Neuronal stem cell (in vitro differentiated cells): ENCODE measurements around the gene TMEM208.
A peak's percentile ranks its signal among the peaks of the same experiment; 100 is the strongest.

ENCODE experiments used
- DNase-seq: peaks from one replicate; pipeline ENCODE4 v3.0.0-alpha.2; 2013; ENCODE audit warnings: low spot score
- H2AFZ ChIP-seq: one replicate; pipeline ENCODE4 v1.6.1; 2013; ENCODE audit warnings: mild to moderate bottlenecking, low read length, inconsistent platforms
- H2AK5ac ChIP-seq: 2 replicates; pipeline ENCODE4 v1.6.1; 2013; ENCODE audit warnings: low read depth, mild to moderate bottlenecking, inconsistent platforms, low read length, moderate library complexity, mixed read lengths
- H2BK120ac ChIP-seq: 2 replicates; pipeline ENCODE4 v1.6.1; 2013; ENCODE audit warnings: low read depth, mild to moderate bottlenecking, inconsistent platforms, low read length, moderate library complexity, mixed read lengths
- H2BK12ac ChIP-seq: one replicate; pipeline ENCODE4 v1.6.1; 2013; ENCODE audit warnings: low read length, inconsistent platforms
- H2BK15ac ChIP-seq: 2 replicates; pipeline ENCODE4 v1.6.1; 2013; ENCODE audit warnings: mild to moderate bottlenecking, low read length, inconsistent platforms, mixed read lengths
- H2BK5ac ChIP-seq: one replicate; pipeline ENCODE4 v1.6.1; 2013; ENCODE audit warnings: inconsistent platforms, mild to moderate bottlenecking, low read length, moderate library complexity
- H3K14ac ChIP-seq: one replicate; pipeline ENCODE4 v1.6.1; 2013; ENCODE audit warnings: low read length, inconsistent platforms
- H3K18ac ChIP-seq: 2 replicates; pipeline ENCODE4 v1.6.1; 2013; ENCODE audit warnings: low read length, inconsistent platforms
- H3K23ac ChIP-seq: 2 replicates; pipeline ENCODE4 v1.6.1; 2013; ENCODE audit warnings: low read depth, mild to moderate bottlenecking, mixed read lengths, low read length, inconsistent platforms; ENCODE audit not compliant: poor library complexity
- H3K27ac ChIP-seq: replicated peaks from 3 replicates; pipeline ENCODE4 v1.5.1; 2013; ENCODE audit warnings: low read length, inconsistent platforms
- H3K27me3 ChIP-seq, 3 experiments: 2 replicates each; pipeline ENCODE4 v1.6.1; 2013; ENCODE audit warnings: low read length in 3 of 3, mild to moderate bottlenecking in 2 of 3, inconsistent platforms in 1 of 3, low read depth in 1 of 3, mixed read lengths in 1 of 3, moderate library complexity in 1 of 3; ENCODE audit not compliant: control insufficient read depth in 3 of 3, insufficient read depth in 3 of 3
- H3K36me3 ChIP-seq, 2 donors: replicated peaks in 1 of 2; 2 replicates each; pipeline ENCODE4 v1.6.1; 2013; ENCODE audit warnings: low read length in 2 of 2; ENCODE audit not compliant: control insufficient read depth in 2 of 2, insufficient read depth in 2 of 2
- H3K4ac ChIP-seq: 2 replicates; pipeline ENCODE4 v1.6.1; 2013; ENCODE audit warnings: inconsistent platforms, mild to moderate bottlenecking, low read length, moderate library complexity
- H3K4me1 ChIP-seq, 2 donors: 1 replicate in 1 of 2; 2 replicates in 1 of 2; pipeline ENCODE4 v1.6.1; 2013; ENCODE audit warnings: low read length in 2 of 2, low read depth in 1 of 2; ENCODE audit not compliant: control insufficient read depth in 2 of 2, insufficient read depth in 1 of 2
- H3K4me2 ChIP-seq: one replicate; pipeline ENCODE4 v1.6.1; 2013; ENCODE audit warnings: mild to moderate bottlenecking, low read length, inconsistent platforms; ENCODE audit not compliant: insufficient read depth, poor library complexity, severe bottlenecking
- H3K4me3 ChIP-seq, 2 donors: 2 replicates each; pipeline ENCODE4 v1.5.1; 2013; ENCODE audit warnings: low read length in 2 of 2, mild to moderate bottlenecking in 2 of 2, inconsistent platforms in 1 of 2, moderate library complexity in 1 of 2
- H3K79me1 ChIP-seq: one replicate; pipeline ENCODE4 v1.6.1; 2013; ENCODE audit warnings: low read depth, mild to moderate bottlenecking, inconsistent platforms, low read length, moderate library complexity
- H3K9ac ChIP-seq: one replicate; pipeline ENCODE4 v1.6.1; 2013; ENCODE audit warnings: mild to moderate bottlenecking, low read depth, low read length, inconsistent platforms; ENCODE audit not compliant: poor library complexity
- H3K9me3 ChIP-seq, 2 donors: replicated peaks in 1 of 2; 2 replicates each; pipeline versions ENCODE3 to v1.6.1; 2013; ENCODE audit warnings: low read length in 2 of 2, mild to moderate bottlenecking in 2 of 2, inconsistent platforms in 1 of 2, low read depth in 1 of 2, mixed read lengths in 1 of 2, moderate library complexity in 1 of 2; ENCODE audit not compliant: control insufficient read depth in 2 of 2, insufficient read depth in 1 of 2
- H4K8ac ChIP-seq: one replicate; pipeline ENCODE4 v1.6.1; 2013; ENCODE audit warnings: low read depth, mild to moderate bottlenecking, inconsistent platforms, low read length, moderate library complexity
- H4K91ac ChIP-seq: one replicate; pipeline ENCODE4 v1.6.1; 2013; ENCODE audit warnings: low read length, low read depth, mild to moderate bottlenecking, inconsistent platforms; ENCODE audit not compliant: poor library complexity
- WGBS, 2 donors: extraction: QIAGEN DNeasy Blood & Tissue Kit; methylation state at CpG; one replicate each; pipeline ENCODE4 v1.1.7; 2013; ENCODE audit warnings: missing lambda C conversion rate in 2 of 2, mixed read lengths in 1 of 2; ENCODE audit not compliant: insufficient read length in 2 of 2, insufficient replicate concordance in 1 of 2; ENCODE audit errors: extremely low coverage in 2 of 2; 5-methylcytosine and 5-hydroxymethylcytosine counted together

The TMEM208 gene

DNA sequence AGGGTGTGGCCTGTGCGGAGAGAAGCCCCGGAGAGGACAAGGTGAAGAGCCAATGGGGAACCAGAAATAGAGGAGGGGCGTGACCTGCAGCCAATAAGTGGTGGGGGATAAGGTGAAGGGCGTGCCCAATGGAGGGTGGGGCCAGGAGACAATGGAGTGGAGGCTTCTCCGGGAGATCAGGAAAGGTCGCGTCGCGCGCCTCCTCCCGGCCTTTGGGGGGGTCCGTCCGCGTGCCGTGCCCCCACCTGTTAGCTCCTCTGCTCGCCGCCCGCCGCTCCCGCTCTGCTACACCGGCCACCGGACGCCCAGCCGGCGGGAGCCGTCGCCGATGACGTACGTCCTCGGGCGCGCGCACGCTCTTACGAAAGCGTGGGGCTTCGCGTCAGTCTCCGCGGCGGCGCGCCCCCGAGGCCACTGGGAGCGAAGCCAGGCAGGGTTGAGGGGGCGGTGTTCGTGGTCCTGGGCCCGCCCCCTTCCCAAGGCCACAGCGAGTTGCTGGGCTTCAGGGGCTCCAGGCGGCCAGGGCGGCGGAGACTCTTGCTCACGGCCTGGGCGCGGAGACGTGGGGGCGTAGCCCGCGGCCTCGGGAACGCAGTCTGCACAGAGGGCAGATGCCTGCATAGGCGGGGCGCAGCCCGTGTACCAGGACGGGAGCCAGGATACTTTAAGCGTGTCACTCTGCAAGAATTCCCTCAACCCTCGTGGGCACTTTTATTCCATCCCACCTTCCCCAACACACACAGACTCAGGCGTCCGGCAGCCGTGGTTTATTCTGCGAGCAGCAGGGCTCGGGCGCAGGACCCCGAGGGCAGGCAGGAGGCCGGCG lies 43.1 kb upstream of the TMEM208 start, which contains the start of gene MATCAP1:
Gene MATCAP1 (minus strand): TSS at position 337 of the 826 bp plus-strand sequence. CDS start 3,353 bp downstream, outside the sequence.
- Histone ChIP-seq H4K8ac (peak within 1 kb of the TSS; percentile 96), H2AK5ac (peak within 1 kb of the TSS; percentile 37)
- no CpG with 5 or more reads among the region's 77 CpGs for WGBS, 2 donors

GRCh38 chr16:67184453-67184994 lies 42.4 kb upstream of the TMEM208 start:
- Histone ChIP-seq H2BK12ac (no peak overlapping the region), H2BK15ac (peak overlapping the region; percentile 58), H3K4ac (no peak overlapping the region), H3K9me3 (no peaks in the 10 kb centered on the region), H2AK5ac (peak overlapping the region; percentile 37), H3K9ac (peak overlapping the region; percentile 70), H3K27me3 (peaks cover 5 to 33% (median 8%) of the 10 kb centered on the region in 3 experiments), H4K8ac (no peak overlapping the region), H2BK5ac (peak overlapping the region; percentile 53), H3K23ac (peak overlapping the region; percentile 98), H3K27ac (no peak overlapping the region), H3K4me2 (peak overlapping the region; percentile 91), H3K4me1 (peaks cover 9 to 17% of the 10 kb centered on the region in 2 donors), H4K91ac (peak overlapping the region; percentile 30), H3K79me1 (peaks cover 7% of the 10 kb centered on the region), H3K14ac (peak overlapping the region; percentile 38), H2AFZ (peak overlapping the region; percentile 96), H2BK120ac (no peak overlapping the region), H3K36me3 (peaks cover 0 to 11% of the 10 kb centered on the region in 2 donors), H3K18ac (peak overlapping the region; percentile 89), H3K4me3 (peak overlapping the region; percentile 54 to 90)
- no CpG with 5 or more reads among the region's 59 CpGs for WGBS, 2 donors
- DNase-seq: no peak

More for the DNA sequence above, 43.1 kb upstream of the TMEM208 start, which contains the start of gene MATCAP1:
- Histone ChIP-seq H3K9me3 (no peaks in the 10 kb centered on the region), H3K9ac (peak within 1 kb of the TSS; percentile 95), H3K4me1 (peaks cover 8 to 17% of the 10 kb centered on the region in 2 donors), H3K36me3 (peaks cover 0 to 13% of the 10 kb centered on the region in 2 donors), H3K18ac (peak within 1 kb of the TSS; percentile 99), H3K27me3 (peaks cover 5 to 40% (median 8%) of the 10 kb centered on the region in 3 experiments), H3K4me3 (peak within 1 kb of the TSS; percentile 54 to 90), H3K79me1 (peaks cover 7% of the 10 kb centered on the region), H3K14ac (peak within 1 kb of the TSS; percentile 97), H4K91ac (peak within 1 kb of the TSS; percentile 30), H2BK15ac (peak within 1 kb of the TSS; percentile 94), H3K27ac (peak within 1 kb of the TSS; percentile 92), H3K23ac (peak within 1 kb of the TSS; percentile 99), H2AFZ (peak within 1 kb of the TSS; percentile 96), H2BK120ac (no peak within 1 kb of the TSS), H3K4ac (no peak within 1 kb of the TSS), H3K4me2 (peak within 1 kb of the TSS; percentile 91), H2BK5ac (peak within 1 kb of the TSS; percentile 94), H2BK12ac (peak within 1 kb of the TSS; percentile 73)
- DNase-seq: peak; percentile 96

DNA sequence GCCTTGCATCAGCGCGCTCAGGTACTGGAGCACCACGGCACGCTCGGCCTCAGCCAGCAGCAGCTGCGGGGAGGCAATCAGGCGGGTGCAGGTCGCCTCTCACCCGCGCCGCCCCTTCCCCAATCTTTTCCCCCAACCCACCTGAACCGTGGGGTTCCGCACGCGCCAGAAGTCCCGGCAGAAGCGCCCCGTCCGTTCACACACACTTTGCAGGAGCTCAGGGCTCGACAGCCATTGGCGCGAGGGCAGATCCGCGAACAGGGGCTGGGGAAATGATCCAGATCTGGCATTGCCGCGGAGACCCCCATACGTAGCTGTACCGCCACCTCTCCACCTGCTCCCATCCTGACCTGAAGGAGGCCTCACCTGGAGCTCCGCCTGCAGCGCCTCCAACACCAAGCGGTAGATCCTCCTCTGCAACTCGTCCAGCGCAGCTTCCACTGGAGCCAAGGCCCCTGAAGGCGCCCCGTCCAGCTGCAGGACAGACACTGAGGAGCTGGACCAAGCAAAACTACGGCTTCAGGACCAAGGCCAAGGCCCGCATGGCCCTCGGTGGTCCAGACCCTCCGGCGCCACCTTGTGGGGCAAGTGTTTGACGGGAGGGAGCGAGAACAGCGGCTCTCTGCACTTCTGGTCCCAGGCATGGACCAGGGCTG lies 41.8 kb upstream of the TMEM208 start:
- Histone ChIP-seq H3K4me3 (peak overlapping the region in 1 of 2 donors; percentile 54), H3K4ac (no peak overlapping the region), H3K4me2 (peak overlapping the region; percentile 11), H3K79me1 (peaks cover 7% of the 10 kb centered on the region), H3K4me1 (peaks cover 12 to 17% of the 10 kb centered on the region in 2 donors), H3K27ac (no peak overlapping the region), H4K8ac (no peak overlapping the region), H3K9me3 (no peaks in the 10 kb centered on the region), H2BK12ac (no peak overlapping the region), H2BK15ac (no peak overlapping the region), H3K27me3 (peaks cover 5 to 30% (median 8%) of the 10 kb centered on the region in 3 experiments), H2BK5ac (peak overlapping the region; percentile 82), H2AK5ac (peak overlapping the region; percentile 52), H4K91ac (no peak overlapping the region), H3K14ac (peak overlapping the region; percentile 38), H3K18ac (peak overlapping the region; percentile 57), H3K36me3 (peaks cover 0 to 5% of the 10 kb centered on the region in 2 donors), H2AFZ (no peak overlapping the region), H3K9ac (no peak overlapping the region), H2BK120ac (no peak overlapping the region), H3K23ac (peak overlapping the region; percentile 98)
- DNase-seq: peak; percentile 81
- WGBS, 2 donors: no CpG with 5 or more reads among the region's 43 CpGs
